GM19099 (cell line): ENCODE measurements around the gene PMP22.

Experiments used
- POLR2A ChIP-seq: IDR thresholded peaks from 3 replicates; pipeline ENCODE4 v1.6.1; 2011; ENCODE audit warnings: low read depth; ENCODE audit not compliant: insufficient read length; ENCODE audit errors: extremely low read depth

PMP22 gene

DNA sequence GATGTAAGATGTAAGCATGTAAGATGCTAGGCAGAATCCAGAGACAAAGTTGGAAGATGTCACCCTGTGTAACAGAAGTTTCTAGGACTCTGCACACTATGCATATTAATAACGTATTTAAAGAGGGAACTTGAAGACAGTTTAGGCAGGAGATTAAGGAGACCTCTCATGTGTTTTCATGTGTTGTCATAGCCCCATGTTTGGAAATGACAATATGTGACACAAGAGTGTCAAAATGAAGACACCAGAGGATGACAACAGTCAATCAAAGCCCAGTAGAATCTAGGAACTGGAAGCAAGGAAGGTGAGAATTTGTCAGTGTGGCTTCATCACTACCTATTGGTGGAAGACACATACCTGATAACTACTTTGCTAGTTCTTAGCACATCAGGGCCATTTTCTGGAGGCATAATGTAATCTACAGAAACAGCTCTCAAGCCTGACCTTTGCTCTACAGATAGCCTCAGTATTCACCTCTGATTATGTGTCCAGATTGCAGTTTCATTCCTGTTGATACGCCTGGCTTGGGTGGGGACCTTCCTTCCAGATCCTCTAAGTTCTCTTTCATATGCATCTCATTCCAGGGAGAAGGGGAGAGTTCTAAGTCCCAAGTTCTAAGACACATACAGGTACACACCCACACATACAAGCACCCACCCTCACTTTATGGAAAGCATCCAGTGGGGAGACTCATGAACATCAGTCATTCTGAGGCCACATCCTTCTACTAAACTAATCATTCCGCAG is 26.3 kb downstream of the PMP22 start:
- TF ChIP-seq POLR2A = no peak

- TF ChIP-seq POLR2A = no peak
Measured at GRCh38 chr17:15238057-15238456, 27.1 kb downstream of the PMP22 start.

GRCh38 chr17:15237106-15237425 is 28.1 kb downstream of the PMP22 start:
- TF ChIP-seq POLR2A = no peak

DNA sequence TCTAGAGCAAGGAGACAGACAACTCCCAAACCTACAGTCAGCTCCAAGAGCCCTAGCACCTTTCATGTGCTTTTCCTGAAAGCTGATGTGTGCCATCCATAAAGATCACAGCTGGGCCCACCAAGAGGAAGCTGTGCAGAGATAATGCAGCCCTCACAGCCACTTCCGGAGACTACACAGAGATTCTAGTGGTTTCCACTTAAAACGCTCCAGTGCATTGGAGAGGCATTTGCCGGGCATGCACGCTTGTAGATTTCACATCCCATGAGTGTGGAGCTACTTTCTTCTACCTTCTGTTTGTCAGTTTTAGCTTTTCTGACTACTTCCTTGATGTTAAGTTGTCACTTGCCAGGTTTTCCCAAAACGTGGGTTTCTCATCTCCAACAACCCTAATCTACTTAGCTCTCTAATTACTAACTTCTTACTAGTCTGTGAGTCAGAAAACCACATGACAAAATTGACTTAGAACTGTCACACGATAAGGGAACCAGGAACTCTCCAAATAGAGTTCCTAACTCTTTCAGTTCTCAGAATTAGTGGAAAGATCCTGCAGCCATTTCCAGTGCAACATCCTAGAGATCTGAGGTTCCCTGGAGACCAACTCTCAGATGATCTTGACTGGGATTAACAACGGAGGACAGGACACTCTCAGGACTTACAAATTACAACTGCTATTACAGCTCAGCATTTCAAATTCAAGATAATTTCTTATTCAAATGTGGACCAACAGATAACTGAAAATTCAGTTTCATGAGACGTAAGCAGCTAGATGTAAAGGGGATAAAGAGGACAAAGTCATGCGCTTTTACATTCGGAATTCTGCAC is 28.6 kb downstream of the PMP22 start:
- TF ChIP-seq POLR2A = no peak

DNA sequence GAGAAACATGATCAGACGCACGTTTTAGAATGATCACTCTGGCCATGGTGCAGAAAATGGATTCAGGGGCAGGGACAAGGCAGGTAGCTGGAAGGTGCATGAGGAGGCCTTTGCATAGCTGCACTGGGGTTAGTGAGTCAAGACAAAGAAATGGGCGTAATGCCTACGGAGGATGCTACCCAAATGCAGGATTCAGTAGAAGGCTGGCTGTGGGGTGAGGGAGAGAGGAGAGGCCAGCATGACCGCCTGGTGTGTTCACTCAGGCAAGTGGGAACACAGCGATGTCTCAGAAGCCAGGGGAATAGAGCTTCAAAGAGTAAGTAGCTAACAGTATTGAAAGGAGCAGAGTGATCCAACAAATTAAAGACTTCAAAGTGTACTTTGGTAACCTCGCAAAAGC is 31.2 kb downstream of the PMP22 start:
- TF ChIP-seq POLR2A = no peak

DNA sequence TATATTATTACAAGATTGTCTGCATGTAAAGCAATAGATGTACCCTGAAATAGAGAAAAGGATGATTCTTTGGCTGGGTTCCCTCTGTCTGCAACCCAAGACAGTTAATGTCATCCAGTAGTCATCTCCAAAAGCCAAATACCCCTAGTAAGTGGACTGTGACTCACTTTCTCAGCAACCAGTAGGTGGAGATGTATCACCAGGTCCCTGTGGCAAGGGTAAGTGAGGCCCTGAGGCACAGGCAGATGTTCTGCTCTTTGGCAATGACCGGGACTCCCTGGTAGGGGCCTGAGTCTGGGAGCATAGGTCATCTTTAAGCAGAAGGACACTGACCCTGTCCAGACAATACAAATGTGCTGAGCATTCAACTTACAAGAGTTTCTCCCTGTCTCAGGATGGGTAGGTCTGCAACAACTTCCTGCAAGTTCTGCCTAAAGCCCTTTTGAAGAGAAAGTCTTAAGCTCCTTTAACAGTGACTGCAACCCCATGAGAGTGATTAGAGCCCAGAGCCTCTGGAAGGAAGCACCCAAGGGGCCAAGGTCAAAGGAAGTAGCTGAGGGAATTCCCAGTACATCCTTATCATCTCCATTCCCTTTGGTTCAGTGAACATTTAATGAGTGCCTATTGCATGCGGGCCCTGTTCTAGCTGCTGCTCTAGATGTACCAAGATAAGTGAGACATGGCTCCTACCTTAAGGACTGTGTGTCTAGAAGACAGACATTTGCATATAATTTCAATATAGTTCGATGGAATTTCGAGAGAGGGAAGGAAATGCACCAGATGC is 31.9 kb downstream of the PMP22 start:
- no peak for TF ChIP-seq POLR2A

DNA sequence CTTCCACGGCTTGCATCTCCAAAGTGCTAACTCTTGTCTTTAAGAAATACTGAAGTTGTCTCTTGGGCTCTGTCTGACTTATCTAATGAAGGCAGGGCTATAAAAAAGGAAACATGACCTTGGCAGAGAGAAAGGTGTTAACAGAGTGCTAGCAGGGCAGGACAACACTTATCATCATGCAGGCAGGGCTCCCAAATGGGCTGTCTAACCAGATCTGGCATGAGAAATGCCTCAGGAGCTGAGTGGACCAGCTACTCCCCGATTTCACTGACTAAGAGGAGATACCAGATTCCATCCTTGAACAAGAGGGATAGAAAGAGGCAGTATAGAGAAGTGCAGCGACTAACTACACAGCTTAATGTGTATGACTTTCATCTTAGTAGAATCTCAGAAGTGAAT is 32.6 kb downstream of the PMP22 start:
- TF ChIP-seq POLR2A = no peak

- no peak for TF ChIP-seq POLR2A
Measured at GRCh38 chr17:15231851-15232516, 33.1 kb downstream of the PMP22 start.

DNA sequence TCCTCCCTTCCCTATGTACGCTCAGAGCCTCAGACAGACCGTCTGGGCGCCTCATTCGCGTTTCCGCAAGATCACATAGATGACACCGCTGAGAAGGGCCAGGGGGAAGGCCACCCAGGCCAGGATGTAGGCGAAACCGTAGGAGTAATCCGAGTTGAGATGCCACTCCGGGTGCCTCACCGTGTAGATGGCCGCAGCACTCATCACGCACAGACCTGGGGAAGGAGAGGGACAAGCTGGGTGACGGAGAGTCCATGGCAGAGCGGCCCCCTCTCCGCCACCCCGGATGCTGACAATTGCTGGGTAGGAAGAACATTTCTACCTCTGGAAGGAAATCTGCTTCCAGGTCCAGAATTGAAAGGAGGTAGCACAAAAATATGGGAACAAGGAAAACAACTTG is 34.3 kb downstream of the PMP22 start:
- TF ChIP-seq POLR2A = no peak

DNA sequence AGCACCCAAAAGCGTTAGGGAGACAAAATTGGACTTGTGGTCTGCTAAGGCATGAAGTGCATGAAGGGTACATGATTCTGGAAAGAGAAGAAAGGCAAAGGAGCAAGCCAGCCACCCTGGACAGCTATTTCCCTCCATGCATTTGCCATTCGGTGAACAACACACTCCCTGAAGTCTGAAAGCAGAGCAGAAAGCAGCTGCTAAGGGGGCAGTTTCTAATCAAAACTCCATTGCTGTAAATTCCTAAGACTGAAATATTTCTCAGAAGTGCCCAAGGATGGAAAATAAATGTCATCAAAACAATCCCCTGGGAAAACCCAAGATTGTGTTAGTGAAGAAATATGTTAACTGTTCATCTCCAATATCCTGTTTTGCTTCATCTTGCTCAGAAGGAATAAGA is 44.3 kb downstream of the PMP22 start:
- no peak for TF ChIP-seq POLR2A

DNA sequence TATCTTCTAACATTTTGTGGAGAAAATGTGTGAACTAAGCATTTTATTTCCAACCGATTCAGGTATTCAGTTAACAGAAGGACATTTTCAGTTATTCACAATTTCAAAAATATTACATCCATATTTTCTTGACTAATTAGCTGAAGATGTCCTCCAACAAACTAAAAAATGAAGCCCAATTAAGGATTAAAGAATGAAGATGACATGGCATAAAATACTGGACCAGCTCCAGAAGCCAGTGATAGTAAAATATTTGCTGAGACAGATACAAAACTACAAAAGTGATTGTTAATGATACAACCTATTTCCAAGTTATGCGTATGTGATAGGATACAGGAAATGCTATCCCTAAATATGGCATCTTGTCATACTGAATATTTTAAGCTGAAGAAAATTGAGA is 48.6 kb downstream of the PMP22 start:
- TF ChIP-seq POLR2A = no peak

- no peak for TF ChIP-seq POLR2A
Measured at GRCh38 chr17:15213381-15214087, 51.6 kb downstream of the PMP22 start.

- TF ChIP-seq POLR2A = no peak
Measured at GRCh38 chr17:15210247-15210646, 54.9 kb downstream of the PMP22 start.

DNA sequence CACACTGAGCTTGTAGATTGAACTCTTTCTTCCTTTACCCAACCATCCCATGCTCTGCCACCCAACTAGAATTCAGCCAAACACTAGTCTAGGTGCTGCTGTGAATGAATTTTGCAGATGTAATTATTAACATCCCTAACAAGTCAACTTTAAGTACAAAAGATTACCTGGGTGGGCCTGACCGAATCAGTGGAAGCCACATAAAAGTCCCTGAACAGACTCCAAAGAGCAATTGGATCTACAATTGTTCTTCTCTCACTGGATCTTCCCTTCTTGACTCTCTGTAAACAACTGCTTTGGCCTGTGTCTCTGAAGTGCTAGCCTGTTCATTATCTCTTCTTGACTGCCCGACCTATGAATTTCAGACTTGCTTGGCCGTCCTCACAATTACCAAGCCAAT is 67.9 kb downstream of the PMP22 start:
- TF ChIP-seq POLR2A = no peak
